Body of pancreas (tissue), 4 donors: ENCODE results near the gene BMP3. TPM values are rescaled to one million over a fixed set of nuclear protein-coding genes. Genes with fewer than 3 reads are reported as not detected.

Experiments
- ATAC-seq: fragments of 150-250 bp; one replicate; pipeline ENCODE4 v1.9.1; 2016
- DNase-seq, 4 donors: peaks; one replicate each; pipeline ENCODE4 v3.0.0-alpha.2; 2019
- H3K27ac ChIP-seq, 4 donors: fragments of 200-600 bp; sonication (generic); 1 replicate in 3 of 4; 2 replicates in 1 of 4; pipeline versions ENCODE4 v1.5.1 to v1.6.1; 2016 to 2019; ENCODE audit warnings: mild to moderate bottlenecking in 1 of 4, mixed read lengths in 1 of 4, moderate library complexity in 1 of 4
- H3K27me3 ChIP-seq, 2 donors: fragments of 200-600 bp; sonication (generic); one replicate each; pipeline ENCODE4 v1.6.0; 2016; ENCODE audit warnings: mild to moderate bottlenecking in 1 of 2
- H3K36me3 ChIP-seq, 2 donors: fragments of 200-600 bp; sonication (generic); replicated peaks in 1 of 2; 2 replicates each; pipeline ENCODE4 v1.5.1; 2016; ENCODE audit warnings: low read depth in 2 of 2; ENCODE audit not compliant: insufficient read depth in 1 of 2
- H3K4me1 ChIP-seq: fragments of 200-600 bp; sonication (generic); one replicate; pipeline ENCODE4 v1.6.0; 2016
- H3K4me3 ChIP-seq, 2 donors: fragments of 200-600 bp; sonication (generic); 1 replicate in 1 of 2; 2 replicates in 1 of 2; pipeline ENCODE4 v1.5.1; 2016 to 2019
- H3K9me3 ChIP-seq, 3 donors: fragments of 200-600 bp; sonication (generic); 1 replicate in 2 of 3; 2 replicates in 1 of 3; pipeline ENCODE4 v1.5.1; 2016
- POLR2A ChIP-seq, 3 donors: fragments of 450-650 bp; IDR thresholded peaks; one replicate each; pipeline ENCODE4 v1.6.1; 2016; ENCODE audit warnings: antibody characterized with exemption in 3 of 3, mild to moderate bottlenecking in 2 of 3
- WGBS, 2 donors: methylation state at CpG; one replicate each; pipeline ENCODE4 v1.1.5; 2017; 5-methylcytosine and 5-hydroxymethylcytosine counted together
- intact Hi-C: fragments of 100-400 bp; cut with DNase I; formaldehyde crosslinking; loops from one replicate; pipeline ENCODE4 v1.15.1; 2023
- total RNA-seq, 2 donors: library from RNA; depleted of rRNA; stranded (reverse); fragments of >200 nt; gene quantifications; one replicate each; pipeline ENCODE4 v1.1.0, GENCODE V29; 2016
- TF ChIP-seq, protein P1 (sequence below), 7 experiments: fragments of 450-650 bp in 4 of 7; fragments of 200-600 bp in 3 of 7; sonication (generic) in 3 of 7; IDR thresholded peaks; one replicate each; pipeline ENCODE4 v1.5.1; 2016 to 2019; ENCODE audit warnings: antibody characterized with exemption in 7 of 7

BMP3 gene
- total RNA-seq, 2 donors from 2014 or later = 0.26 TPM; not detected in 1

DNA sequence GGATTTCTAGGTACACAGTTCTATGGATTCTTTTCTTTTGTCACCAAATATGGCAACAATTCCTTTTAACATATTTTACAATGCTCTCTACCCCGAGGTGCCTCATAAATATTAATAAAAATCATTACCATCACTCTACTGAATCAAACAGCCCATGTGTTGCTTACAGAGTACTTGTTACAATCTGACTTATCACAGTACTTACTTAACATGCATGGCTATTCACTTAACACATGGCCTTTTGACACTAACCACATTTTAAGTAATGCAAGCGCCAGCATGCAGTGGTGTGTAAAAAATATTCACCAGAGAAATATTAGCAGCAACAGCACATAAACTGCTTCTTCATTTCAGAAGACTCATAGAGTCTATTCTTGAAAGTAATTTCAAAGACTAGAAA is 64.9 kb downstream of the BMP3 start:
- Histone ChIP-seq H3K27ac (no peak overlapping the region), H3K9me3 (no peaks in the 10 kb centered on the region), H3K36me3 (no peaks in the 10 kb centered on the region), H3K4me3 (no peak overlapping the region), H3K27me3 (no peaks in the 10 kb centered on the region), H3K4me1 (no peaks in the 10 kb centered on the region)
- DNase-seq = no peak
- ATAC-seq = no peak
- intact Hi-C loops = no loop called here
- no peak for TF ChIP-seq POLR2A (IDR thresholded peaks at IDR 0.05)
- TF ChIP-seq, protein P1, sequence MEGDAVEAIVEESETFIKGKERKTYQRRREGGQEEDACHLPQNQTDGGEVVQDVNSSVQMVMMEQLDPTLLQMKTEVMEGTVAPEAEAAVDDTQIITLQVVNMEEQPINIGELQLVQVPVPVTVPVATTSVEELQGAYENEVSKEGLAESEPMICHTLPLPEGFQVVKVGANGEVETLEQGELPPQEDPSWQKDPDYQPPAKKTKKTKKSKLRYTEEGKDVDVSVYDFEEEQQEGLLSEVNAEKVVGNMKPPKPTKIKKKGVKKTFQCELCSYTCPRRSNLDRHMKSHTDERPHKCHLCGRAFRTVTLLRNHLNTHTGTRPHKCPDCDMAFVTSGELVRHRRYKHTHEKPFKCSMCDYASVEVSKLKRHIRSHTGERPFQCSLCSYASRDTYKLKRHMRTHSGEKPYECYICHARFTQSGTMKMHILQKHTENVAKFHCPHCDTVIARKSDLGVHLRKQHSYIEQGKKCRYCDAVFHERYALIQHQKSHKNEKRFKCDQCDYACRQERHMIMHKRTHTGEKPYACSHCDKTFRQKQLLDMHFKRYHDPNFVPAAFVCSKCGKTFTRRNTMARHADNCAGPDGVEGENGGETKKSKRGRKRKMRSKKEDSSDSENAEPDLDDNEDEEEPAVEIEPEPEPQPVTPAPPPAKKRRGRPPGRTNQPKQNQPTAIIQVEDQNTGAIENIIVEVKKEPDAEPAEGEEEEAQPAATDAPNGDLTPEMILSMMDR (IDR thresholded peaks at IDR 0.05) = no peak
- 52 to 70% methylated on average over 2 of the region's 2 CpGs for WGBS, 2 donors

DNA sequence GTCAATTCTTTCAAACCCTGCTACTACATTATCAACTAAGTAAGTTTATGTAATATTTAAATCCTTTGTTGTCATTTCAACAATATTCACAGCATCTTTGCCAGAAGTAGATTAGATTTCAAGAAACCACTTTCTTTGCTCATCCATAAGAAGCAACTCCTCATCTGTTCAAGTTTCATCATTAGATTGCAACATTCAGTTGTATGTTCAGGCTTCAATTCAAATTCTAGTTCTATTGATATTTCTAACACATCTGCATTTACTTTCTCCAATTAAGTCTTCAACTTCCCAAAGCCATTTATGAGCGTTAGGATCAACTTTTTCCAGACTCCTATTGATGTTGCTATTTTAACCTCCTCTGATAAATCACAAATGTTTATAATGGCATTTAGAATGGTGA is 66.1 kb downstream of the BMP3 start:
- Histone ChIP-seq H3K27ac (no peak overlapping the region), H3K4me3 (no peak overlapping the region), H3K36me3 (no peaks in the 10 kb centered on the region), H3K4me1 (no peaks in the 10 kb centered on the region), H3K27me3 (no peaks in the 10 kb centered on the region), H3K9me3 (no peaks in the 10 kb centered on the region)
- intact Hi-C loops = no loop called here
- WGBS, 2 donors = 72 to 73% methylated on average over 1 of the region's 1 CpG
- DNase-seq (no peak), ATAC-seq (no peak)
- TF ChIP-seq, protein P1 (IDR thresholded peaks at IDR 0.05) = no peak

- DNase-seq = no peak
- Histone ChIP-seq H3K9me3 (no peaks in the 10 kb centered on the region), H3K27me3 (no peaks in the 10 kb centered on the region), H3K27ac (no peak overlapping the region), H3K4me1 (no peaks in the 10 kb centered on the region), H3K4me3 (no peak overlapping the region), H3K36me3 (no peaks in the 10 kb centered on the region)
- intact Hi-C loops = no loop called here
- no peak for ATAC-seq
- no peak for TF ChIP-seq POLR2A (IDR thresholded peaks at IDR 0.05)
- TF ChIP-seq, protein P1 (IDR thresholded peaks at IDR 0.05) = no peak
Observed at GRCh38 chr4:81102107-81102506, 71.6 kb downstream of the BMP3 start.

DNA sequence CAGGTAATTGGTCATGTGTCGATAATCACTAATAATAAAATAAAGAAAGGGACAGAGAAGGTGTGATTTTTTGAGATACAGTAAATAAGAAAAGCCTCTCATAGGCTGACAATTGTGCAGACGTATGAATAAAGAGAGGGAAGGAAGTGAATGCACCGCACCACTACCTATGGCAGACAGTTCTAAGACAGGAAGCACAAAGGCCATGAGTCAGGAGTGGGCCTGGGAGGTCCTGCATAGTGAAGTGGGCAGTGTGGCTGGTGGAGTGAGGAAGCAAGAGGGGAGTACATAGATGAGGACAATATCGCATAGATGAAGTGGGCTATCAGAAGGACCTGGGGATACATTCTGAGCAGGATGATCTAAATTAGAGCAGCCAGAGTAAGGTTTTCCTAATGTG is 75.6 kb downstream of the BMP3 start:
- no peak overlapping the region for H3K27ac ChIP-seq
- no peak for ATAC-seq
- WGBS, 2 donors = 74 to 86% methylated on average over 4 of the region's 4 CpGs
- H3K4me1 ChIP-seq = no peaks in the 10 kb centered on the region
- H3K4me3 ChIP-seq = no peak overlapping the region
- no peaks in the 10 kb centered on the region for H3K27me3 ChIP-seq
- TF ChIP-seq, protein P1 (IDR thresholded peaks at IDR 0.05) = no peak
- no peak for TF ChIP-seq POLR2A (IDR thresholded peaks at IDR 0.05)
- H3K36me3 ChIP-seq = no peaks in the 10 kb centered on the region
- no peak for DNase-seq
- intact Hi-C loops = no loop called here
- no peaks in the 10 kb centered on the region for H3K9me3 ChIP-seq

Other genes starting within 250 kb of the BMP3 start
- gene PRKG2, start 184.5 kb downstream of the BMP3 start, total RNA-seq = 1 to 10 TPM in 1 of 2 donors, under 1 TPM in 1; 0.99 to 2.9 TPM